Karpas-422 (cell line): ENCODE results near the gene CADPS. TPM values are rescaled to one million over a fixed set of nuclear protein-coding genes. Genes with fewer than 3 reads are reported as not detected.

ENCODE experiments used
- DNase-seq: peaks from one replicate; pipeline ENCODE4 v3.0.0-alpha.2; 2015
- H2AFZ ChIP-seq: fragments of 200-600 bp; sonication (generic); 2 replicates; pipeline ENCODE4 v1.6.1; 2014; ENCODE audit warnings: antibody characterized with exemption, low read length, mixed read lengths
- H3K27ac ChIP-seq: fragments of 200-600 bp; sonication (generic); 2 replicates; pipeline ENCODE4 v1.5.1; 2014; ENCODE audit warnings: mild to moderate bottlenecking, low read length, moderate library complexity
- H3K27me3 ChIP-seq: fragments of 200-600 bp; sonication (generic); 2 replicates; pipeline ENCODE4 v1.6.1; 2014; ENCODE audit warnings: low read length, mixed read lengths
- H3K36me3 ChIP-seq: fragments of 200-600 bp; sonication (generic); 2 replicates; pipeline ENCODE4 v1.6.1; 2014; ENCODE audit warnings: low read length, mixed read lengths; ENCODE audit not compliant: insufficient read depth
- H3K4me1 ChIP-seq: fragments of 200-600 bp; sonication (generic); 2 replicates; pipeline ENCODE4 v1.6.1; 2014; ENCODE audit warnings: mild to moderate bottlenecking, low read length, mixed read lengths
- H3K4me2 ChIP-seq: fragments of 200-600 bp; sonication (generic); 2 replicates; pipeline ENCODE4 v1.6.1; 2014; ENCODE audit warnings: low read length, low read depth, mild to moderate bottlenecking; ENCODE audit not compliant: poor library complexity, severe bottlenecking
- H3K4me3 ChIP-seq: fragments of 200-600 bp; sonication (generic); 2 replicates; pipeline ENCODE4 v1.5.1; 2014; ENCODE audit warnings: mild to moderate bottlenecking, antibody characterized with exemption, low read length, mixed read lengths
- H3K79me2 ChIP-seq: fragments of 200-600 bp; sonication (generic); 2 replicates; pipeline ENCODE4 v1.6.1; 2014; ENCODE audit warnings: mild to moderate bottlenecking, low read length, mixed read lengths
- H3K9ac ChIP-seq: fragments of 200-600 bp; sonication (generic); 2 replicates; pipeline ENCODE4 v1.6.0; 2014; ENCODE audit warnings: low read length
- H3K9me2 ChIP-seq: fragments of 200-600 bp; sonication (generic), shearing (Covaris generic); replicated peaks from 2 replicates; pipeline ENCODE4 v1.6.0; 2014; ENCODE audit warnings: mild to moderate bottlenecking, low read length, moderate library complexity; ENCODE audit not compliant: insufficient read depth
- H3K9me3 ChIP-seq: fragments of 300-700, 200-600 bp; sonication (generic); 2 replicates; pipeline ENCODE4 v1.6.1; 2014; ENCODE audit warnings: low read length, mixed read lengths
- H4K20me1 ChIP-seq: fragments of 200-600 bp; sonication (generic); 2 replicates; pipeline ENCODE4 v1.6.1; 2014; ENCODE audit warnings: mild to moderate bottlenecking, antibody characterized with exemption, low read length, low read depth; ENCODE audit not compliant: insufficient read depth
- total RNA-seq: library from RNA; depleted of rRNA; stranded (reverse); fragments of >200 nt; shearing (Covaris generic); gene quantifications from 2 replicates; pipeline ENCODE4 v1.2.3, GENCODE V29; 2014; ENCODE audit warnings: low replicate concordance

CADPS gene
- total RNA-seq, 1 experiment from 2014 or later = 1.9 TPM

GRCh38 chr3:62421207-62421606 is 454.0 kb downstream of the CADPS start:
- H3K4me3 ChIP-seq = no peak overlapping the region
- no peaks in the 10 kb centered on the region for H3K36me3 ChIP-seq
- H3K4me2 ChIP-seq = no peak overlapping the region
- no peaks in the 10 kb centered on the region for H3K79me2 ChIP-seq
- H2AFZ ChIP-seq = no peak overlapping the region
- no peaks in the 10 kb centered on the region for H3K4me1 ChIP-seq
- no peak for DNase-seq
- H3K9ac ChIP-seq = no peak overlapping the region
- no peaks in the 10 kb centered on the region for H3K27me3 ChIP-seq
- no peaks in the 10 kb centered on the region for H3K9me2 ChIP-seq
- H3K27ac ChIP-seq = no peak overlapping the region
- H4K20me1 ChIP-seq = no peaks in the 10 kb centered on the region
- H3K9me3 ChIP-seq = no peaks in the 10 kb centered on the region

GRCh38 chr3:62416144-62416543 is 459.1 kb downstream of the CADPS start:
- Histone ChIP-seq H2AFZ (0 out of 2 replicates have a peak overlapping the region, but pooled peaks have one; percentile 9), H3K4me1 (no peaks in the 10 kb centered on the region), H3K27me3 (no peaks in the 10 kb centered on the region), H3K36me3 (no peaks in the 10 kb centered on the region), H3K4me3 (no peak overlapping the region), H3K27ac (no peak overlapping the region), H3K4me2 (no peak overlapping the region), H4K20me1 (no peaks in the 10 kb centered on the region), H3K9me3 (no peaks in the 10 kb centered on the region), H3K9ac (no peak overlapping the region), H3K9me2 (no peaks in the 10 kb centered on the region), H3K79me2 (no peaks in the 10 kb centered on the region)
- DNase-seq = no peak

- no peaks in the 10 kb centered on the region for H3K27me3 ChIP-seq
- no peak for DNase-seq
- no peaks in the 10 kb centered on the region for H3K9me2 ChIP-seq
- H3K27ac ChIP-seq = no peak overlapping the region
- no peak overlapping the region for H3K9ac ChIP-seq
- no peaks in the 10 kb centered on the region for H3K4me1 ChIP-seq
- H3K79me2 ChIP-seq = no peaks in the 10 kb centered on the region
- H4K20me1 ChIP-seq = no peaks in the 10 kb centered on the region
- H3K9me3 ChIP-seq = no peaks in the 10 kb centered on the region
- no peak overlapping the region for H3K4me2 ChIP-seq
- no peak overlapping the region for H2AFZ ChIP-seq
- no peaks in the 10 kb centered on the region for H3K36me3 ChIP-seq
- no peak overlapping the region for H3K4me3 ChIP-seq
Observed at GRCh38 chr3:62415312-62415801, 459.9 kb downstream of the CADPS start.

GRCh38 chr3:62414786-62415185 is 460.4 kb downstream of the CADPS start:
- Histone ChIP-seq H3K27me3 (no peaks in the 10 kb centered on the region), H3K4me1 (no peaks in the 10 kb centered on the region), H2AFZ (no peak overlapping the region), H4K20me1 (no peaks in the 10 kb centered on the region), H3K36me3 (no peaks in the 10 kb centered on the region), H3K27ac (no peak overlapping the region), H3K9me3 (no peaks in the 10 kb centered on the region), H3K4me3 (no peak overlapping the region), H3K4me2 (no peak overlapping the region), H3K9ac (no peak overlapping the region), H3K79me2 (no peaks in the 10 kb centered on the region), H3K9me2 (no peaks in the 10 kb centered on the region)
- DNase-seq = no peak

DNA sequence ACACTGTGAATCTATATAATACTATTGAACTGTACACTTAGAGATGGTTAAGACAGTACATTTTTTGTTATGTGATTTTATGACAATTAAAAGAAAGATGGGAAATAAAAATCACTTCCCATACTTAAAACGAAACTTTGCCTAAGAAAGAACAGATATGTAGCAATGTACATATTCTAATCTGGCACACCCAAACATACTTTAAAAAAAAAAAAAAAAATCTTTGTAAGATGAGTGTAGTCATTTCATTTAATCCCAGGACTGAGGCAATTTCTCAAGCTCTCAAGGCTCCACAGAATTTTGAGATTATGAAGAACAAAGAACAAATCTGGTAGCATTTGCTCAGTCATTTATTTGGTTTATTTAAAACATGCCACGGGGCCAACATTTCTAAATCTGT is 461.5 kb downstream of the CADPS start:
- Histone ChIP-seq H3K9me3 (no peaks in the 10 kb centered on the region), H3K27me3 (no peaks in the 10 kb centered on the region), H4K20me1 (no peaks in the 10 kb centered on the region), H3K9ac (no peak overlapping the region), H3K4me3 (no peak overlapping the region), H3K36me3 (no peaks in the 10 kb centered on the region), H3K4me1 (no peaks in the 10 kb centered on the region), H3K27ac (no peak overlapping the region), H3K4me2 (no peak overlapping the region), H3K9me2 (no peaks in the 10 kb centered on the region), H3K79me2 (no peaks in the 10 kb centered on the region), H2AFZ (no peak overlapping the region)
- DNase-seq = no peak

GRCh38 chr3:62406945-62407344 is 468.3 kb downstream of the CADPS start:
- no peaks in the 10 kb centered on the region for H3K79me2 ChIP-seq

GRCh38 chr3:62405566-62405965 is 469.6 kb downstream of the CADPS start:
- Histone ChIP-seq H3K9me2 (no peaks in the 10 kb centered on the region), H3K27me3 (no peaks in the 10 kb centered on the region), H3K4me2 (no peak overlapping the region), H3K36me3 (no peaks in the 10 kb centered on the region), H3K4me3 (no peak overlapping the region), H3K9ac (no peak overlapping the region), H4K20me1 (no peaks in the 10 kb centered on the region), H3K9me3 (no peaks in the 10 kb centered on the region), H2AFZ (no peak overlapping the region), H3K27ac (no peak overlapping the region), H3K4me1 (no peaks in the 10 kb centered on the region), H3K79me2 (no peaks in the 10 kb centered on the region)
- no peak for DNase-seq

More at GRCh38 chr3:62406945-62407344, 468.3 kb downstream of the CADPS start:
- H3K9me2 ChIP-seq = no peaks in the 10 kb centered on the region
- H3K4me1 ChIP-seq = no peaks in the 10 kb centered on the region
- no peaks in the 10 kb centered on the region for H4K20me1 ChIP-seq
- no peak overlapping the region for H2AFZ ChIP-seq
- no peak overlapping the region for H3K4me2 ChIP-seq
- no peaks in the 10 kb centered on the region for H3K9me3 ChIP-seq
- no peak overlapping the region for H3K27ac ChIP-seq
- no peaks in the 10 kb centered on the region for H3K27me3 ChIP-seq
- no peaks in the 10 kb centered on the region for H3K36me3 ChIP-seq
- no peak overlapping the region for H3K4me3 ChIP-seq
- H3K9ac ChIP-seq = no peak overlapping the region
- no peak for DNase-seq

GRCh38 chr3:62405135-62405534 is 470.1 kb downstream of the CADPS start:
- Histone ChIP-seq H3K4me1 (no peaks in the 10 kb centered on the region), H3K9ac (no peak overlapping the region), H3K27ac (no peak overlapping the region), H3K79me2 (no peaks in the 10 kb centered on the region), H3K9me3 (no peaks in the 10 kb centered on the region), H3K27me3 (no peaks in the 10 kb centered on the region), H3K4me3 (no peak overlapping the region), H2AFZ (no peak overlapping the region), H3K36me3 (no peaks in the 10 kb centered on the region), H3K4me2 (no peak overlapping the region), H4K20me1 (no peaks in the 10 kb centered on the region), H3K9me2 (no peaks in the 10 kb centered on the region)
- DNase-seq = no peak

GRCh38 chr3:62404321-62404720 is 470.9 kb downstream of the CADPS start:
- H3K79me2 ChIP-seq = no peaks in the 10 kb centered on the region
- H3K27ac ChIP-seq = no peak overlapping the region
- no peak overlapping the region for H3K4me2 ChIP-seq
- no peaks in the 10 kb centered on the region for H3K27me3 ChIP-seq
- no peaks in the 10 kb centered on the region for H3K4me1 ChIP-seq
- no peaks in the 10 kb centered on the region for H3K36me3 ChIP-seq
- H2AFZ ChIP-seq = no peak overlapping the region
- no peak overlapping the region for H3K4me3 ChIP-seq
- H3K9ac ChIP-seq = no peak overlapping the region
- H3K9me3 ChIP-seq = no peaks in the 10 kb centered on the region
- no peaks in the 10 kb centered on the region for H4K20me1 ChIP-seq
- no peaks in the 10 kb centered on the region for H3K9me2 ChIP-seq
- DNase-seq = no peak
